ENCODE data around the gene UBA3. TPM values are rescaled to one million over a fixed set of nuclear protein-coding genes. Genes with fewer than 3 reads are reported as not detected.
A peak's percentile ranks its signal among the peaks of the same experiment; 100 is the strongest.

UBA3 gene
- total and polyA plus RNA-seq, 2 of the 13 experiments (the other 11 are each of a cell fraction or from before 2014, with no cell fraction given): 40.7 to 49.0 TPM

DNA sequence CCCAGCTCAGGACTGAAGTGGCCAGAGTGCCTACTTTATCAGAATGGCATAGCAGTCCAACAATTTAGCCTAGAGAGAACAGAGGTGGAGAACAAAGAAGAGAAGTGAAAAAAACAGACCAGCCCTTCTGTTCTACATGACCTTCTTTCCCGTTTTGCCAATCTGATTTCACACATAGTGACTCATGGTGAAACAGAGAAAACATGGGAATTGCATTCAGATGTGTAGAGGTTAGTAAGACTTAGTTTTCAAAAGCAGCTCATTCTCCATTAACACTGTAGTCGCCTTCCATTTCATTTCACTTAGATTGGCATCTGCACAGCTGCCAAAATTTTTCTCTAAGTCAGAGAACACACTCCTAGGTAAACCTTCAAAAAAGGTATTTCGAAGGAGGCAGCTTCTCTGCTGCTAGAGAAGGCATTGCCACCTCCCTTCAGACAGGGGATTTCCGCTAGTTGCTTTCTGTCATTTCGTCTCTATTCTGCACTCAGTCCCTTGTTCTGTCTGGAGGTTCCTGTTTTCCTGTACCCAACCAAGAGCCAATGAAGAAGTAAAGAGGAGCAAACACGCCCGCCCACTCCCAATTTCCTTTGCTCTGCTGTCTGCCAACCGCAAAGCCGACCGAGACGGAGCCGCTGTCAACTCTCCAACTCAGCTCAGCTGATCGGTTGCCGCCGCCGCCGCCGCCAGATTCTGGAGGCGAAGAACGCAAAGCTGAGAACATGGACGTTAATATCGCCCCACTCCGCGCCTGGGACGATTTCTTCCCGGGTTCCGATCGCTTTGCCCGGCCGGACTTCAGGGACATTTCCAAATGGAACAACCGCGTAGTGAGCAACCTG, 4.4 kb upstream of the UBA3 start, which contains the start of gene ARL6IP5 (continued):
- TF ChIP-seq, protein P1, sequence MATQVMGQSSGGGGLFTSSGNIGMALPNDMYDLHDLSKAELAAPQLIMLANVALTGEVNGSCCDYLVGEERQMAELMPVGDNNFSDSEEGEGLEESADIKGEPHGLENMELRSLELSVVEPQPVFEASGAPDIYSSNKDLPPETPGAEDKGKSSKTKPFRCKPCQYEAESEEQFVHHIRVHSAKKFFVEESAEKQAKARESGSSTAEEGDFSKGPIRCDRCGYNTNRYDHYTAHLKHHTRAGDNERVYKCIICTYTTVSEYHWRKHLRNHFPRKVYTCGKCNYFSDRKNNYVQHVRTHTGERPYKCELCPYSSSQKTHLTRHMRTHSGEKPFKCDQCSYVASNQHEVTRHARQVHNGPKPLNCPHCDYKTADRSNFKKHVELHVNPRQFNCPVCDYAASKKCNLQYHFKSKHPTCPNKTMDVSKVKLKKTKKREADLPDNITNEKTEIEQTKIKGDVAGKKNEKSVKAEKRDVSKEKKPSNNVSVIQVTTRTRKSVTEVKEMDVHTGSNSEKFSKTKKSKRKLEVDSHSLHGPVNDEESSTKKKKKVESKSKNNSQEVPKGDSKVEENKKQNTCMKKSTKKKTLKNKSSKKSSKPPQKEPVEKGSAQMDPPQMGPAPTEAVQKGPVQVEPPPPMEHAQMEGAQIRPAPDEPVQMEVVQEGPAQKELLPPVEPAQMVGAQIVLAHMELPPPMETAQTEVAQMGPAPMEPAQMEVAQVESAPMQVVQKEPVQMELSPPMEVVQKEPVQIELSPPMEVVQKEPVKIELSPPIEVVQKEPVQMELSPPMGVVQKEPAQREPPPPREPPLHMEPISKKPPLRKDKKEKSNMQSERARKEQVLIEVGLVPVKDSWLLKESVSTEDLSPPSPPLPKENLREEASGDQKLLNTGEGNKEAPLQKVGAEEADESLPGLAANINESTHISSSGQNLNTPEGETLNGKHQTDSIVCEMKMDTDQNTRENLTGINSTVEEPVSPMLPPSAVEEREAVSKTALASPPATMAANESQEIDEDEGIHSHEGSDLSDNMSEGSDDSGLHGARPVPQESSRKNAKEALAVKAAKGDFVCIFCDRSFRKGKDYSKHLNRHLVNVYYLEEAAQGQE (IDR thresholded peaks at IDR 0.05; ENCODE audit: borderline replicate concordance in 1 of 2, low read depth in 1 of 2, low read length in 2 of 2): no peak
- no peak for TF ChIP-seq DNMT1 (CRISPR knock-in tag; IDR thresholded peaks at IDR 0.05)
- no peak for TF ChIP-seq SMYD3 (CRISPR knock-in tag; IDR thresholded peaks at IDR 0.05)
- TF ChIP-seq ZNF275 (CRISPR knock-in tag; IDR thresholded peaks at IDR 0.05; ENCODE audit: borderline replicate concordance): no peak
- no peak for TF ChIP-seq ZNF138 (CRISPR knock-in tag; IDR thresholded peaks at IDR 0.05; ENCODE audit: low read depth)
- TF ChIP-seq, protein P2, sequence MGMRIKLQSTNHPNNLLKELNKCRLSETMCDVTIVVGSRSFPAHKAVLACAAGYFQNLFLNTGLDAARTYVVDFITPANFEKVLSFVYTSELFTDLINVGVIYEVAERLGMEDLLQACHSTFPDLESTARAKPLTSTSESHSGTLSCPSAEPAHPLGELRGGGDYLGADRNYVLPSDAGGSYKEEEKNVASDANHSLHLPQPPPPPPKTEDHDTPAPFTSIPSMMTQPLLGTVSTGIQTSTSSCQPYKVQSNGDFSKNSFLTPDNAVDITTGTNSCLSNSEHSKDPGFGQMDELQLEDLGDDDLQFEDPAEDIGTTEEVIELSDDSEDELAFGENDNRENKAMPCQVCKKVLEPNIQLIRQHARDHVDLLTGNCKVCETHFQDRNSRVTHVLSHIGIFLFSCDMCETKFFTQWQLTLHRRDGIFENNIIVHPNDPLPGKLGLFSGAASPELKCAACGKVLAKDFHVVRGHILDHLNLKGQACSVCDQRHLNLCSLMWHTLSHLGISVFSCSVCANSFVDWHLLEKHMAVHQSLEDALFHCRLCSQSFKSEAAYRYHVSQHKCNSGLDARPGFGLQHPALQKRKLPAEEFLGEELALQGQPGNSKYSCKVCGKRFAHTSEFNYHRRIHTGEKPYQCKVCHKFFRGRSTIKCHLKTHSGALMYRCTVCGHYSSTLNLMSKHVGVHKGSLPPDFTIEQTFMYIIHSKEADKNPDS (CRISPR knock-in tag; IDR thresholded peaks at IDR 0.05): no peak
- TF ChIP-seq SYNCRIP (IDR thresholded peaks at IDR 0.05; ENCODE audit: insufficient read depth, low read depth, low read length): no peak
- no peak for TF ChIP-seq SMAD9 (CRISPR knock-in tag; IDR thresholded peaks at IDR 0.05)
- no peak for TF ChIP-seq RFX1 (IDR thresholded peaks at IDR 0.05)
- no peak for TF ChIP-seq MAZ (IDR thresholded peaks at IDR 0.05; ENCODE audit: borderline replicate concordance, low read depth, low read length)
- TF ChIP-seq MAZ (CRISPR knock-in tag; IDR thresholded peaks at IDR 0.05; ENCODE audit: low read depth): no peak
- no peak for TF ChIP-seq ZNF577 (CRISPR knock-in tag; IDR thresholded peaks at IDR 0.05; ENCODE audit: borderline replicate concordance, low read depth)
- no peak for TF ChIP-seq FOXA1 (IDR thresholded peaks at IDR 0.05)
- no peak for TF ChIP-seq FOXA1 (CRISPR knock-in tag; IDR thresholded peaks at IDR 0.05)
- TF ChIP-seq ZC3H13 (CRISPR knock-in tag; IDR thresholded peaks at IDR 0.05): no peak
- no peak for TF ChIP-seq NONO (IDR thresholded peaks at IDR 0.05)
- peak; percentile 63 for TF ChIP-seq NONO (CRISPR knock-in tag; conservative IDR thresholded peaks at IDR 0.05)
- no peak for TF ChIP-seq TSC22D2 (CRISPR knock-in tag; IDR thresholded peaks at IDR 0.05; ENCODE audit: borderline replicate concordance)
- no peak for TF ChIP-seq GABPA (IDR thresholded peaks at IDR 0.05; ENCODE audit: low read depth, low read length)
- no peak for TF ChIP-seq GABPA (CRISPR knock-in tag; IDR thresholded peaks at IDR 0.05; ENCODE audit: low read depth)
- TF ChIP-seq THAP11 (CRISPR knock-in tag; IDR thresholded peaks at IDR 0.05): peak; percentile 62
- TF ChIP-seq ZNF556 (CRISPR knock-in tag; IDR thresholded peaks at IDR 0.05; ENCODE audit: borderline replicate concordance): no peak; the same call in 1 of the 2 replicates
- TF ChIP-seq AHR (CRISPR knock-in tag; IDR thresholded peaks at IDR 0.05): no peak
